HepG2 (cell line): ENCODE data around the gene C6orf136. TPM values are rescaled to one million over a fixed set of nuclear protein-coding genes. Genes with fewer than 3 reads are reported as not detected.

ENCODE experiments used
- ADNP ChIP-seq: sonication (generic); formaldehyde crosslinking; IDR thresholded peaks from 2 replicates; pipeline ENCODE4 v1.4.0; 2020; ENCODE audit warnings: missing genetic modification reagents
- CEBPB ChIP-seq: IDR thresholded peaks from 2 replicates; pipeline ENCODE4 v1.6.1; 2011; ENCODE audit warnings: low read depth, low read length, improper control_type of control experiment, borderline replicate concordance
- DZIP1 ChIP-seq: sonication (generic); formaldehyde crosslinking; IDR thresholded peaks from 2 replicates; pipeline ENCODE4 v1.5.0; 2020; ENCODE audit warnings: mild to moderate bottlenecking, missing genetic modification reagents
- FOXO4 ChIP-seq: sonication (generic); formaldehyde crosslinking; conservative IDR thresholded peaks from 2 replicates; pipeline ENCODE4 v1.8.1; 2023; ENCODE audit warnings: missing genetic modification reagents
- GLI4 ChIP-seq: sonication (generic); formaldehyde crosslinking; IDR thresholded peaks from 2 replicates; pipeline ENCODE4 v1.5.1; 2020; ENCODE audit warnings: missing genetic modification reagents, mild to moderate bottlenecking, moderate library complexity, borderline replicate concordance
- MXI1 ChIP-seq: IDR thresholded peaks from 3 replicates; pipeline ENCODE4 v1.6.1; 2012; ENCODE audit warnings: low read depth, low read length, inconsistent platforms, borderline replicate concordance
- PRDM4 ChIP-seq: sonication (generic); formaldehyde crosslinking; IDR thresholded peaks from 2 replicates; pipeline ENCODE4 v1.9.0; 2021; ENCODE audit warnings: missing genetic modification reagents, borderline replicate concordance
- XRCC5 ChIP-seq: fragments of 200-400 bp; formaldehyde crosslinking; optimal IDR thresholded peaks from 2 replicates; pipeline ENCODE3; 2017; ENCODE audit warnings: mild to moderate bottlenecking, low read length
- ZNF234 ChIP-seq: sonication (generic); formaldehyde crosslinking; conservative IDR thresholded peaks from 2 replicates; pipeline ENCODE4 v1.5.1; 2020; ENCODE audit warnings: mild to moderate bottlenecking, missing genetic modification reagents
- ZNF280D ChIP-seq: sonication (generic); formaldehyde crosslinking; IDR thresholded peaks from 2 replicates; pipeline ENCODE4 v1.5.1; 2020; ENCODE audit warnings: mild to moderate bottlenecking, missing genetic modification reagents
- ZNF33A ChIP-seq: sonication (generic); formaldehyde crosslinking; IDR thresholded peaks from 2 replicates; pipeline ENCODE4 v1.5.1; 2020; ENCODE audit warnings: missing genetic modification reagents, mild to moderate bottlenecking, moderate library complexity, borderline replicate concordance
- ZNF629 ChIP-seq: sonication (generic); formaldehyde crosslinking; conservative IDR thresholded peaks from 2 replicates; pipeline ENCODE4 v1.5.0; 2020; ENCODE audit warnings: missing genetic modification reagents
- ZNF816 ChIP-seq: sonication (generic); formaldehyde crosslinking; IDR thresholded peaks from 2 replicates; pipeline ENCODE4 v1.8.0; 2022; ENCODE audit warnings: missing genetic modification reagents, mild to moderate bottlenecking, borderline replicate concordance
- polyA plus RNA-seq, 8 experiments: library from polyadenylated mRNA; depleted of rRNA in 3 of 8; stranded (reverse) in 7 of 8; unstranded in 1 of 8; fragments of >200 nt; fragmentation: Illumina TruSeq in 4 of 8; extraction: Trizol in 4 of 8; gene quantifications; 2 replicates each; pipeline versions ENCODE4 v1.2.1 to v1.2.3, GENCODE V29; 2011 to 2016; ENCODE audit warnings: low read depth in 4 of 8, missing spikeins in 1 of 8, mixed read lengths in 1 of 8; ENCODE audit not compliant: insufficient read depth in 1 of 8
- total RNA-seq, 5 experiments: library from RNA; depleted of rRNA; stranded (reverse); fragments of >200 nt; fragmentation: Illumina TruSeq; extraction: Trizol; gene quantifications; 2 replicates each; pipeline ENCODE4 v1.2.3, GENCODE V29; 2016; ENCODE audit warnings: low read depth in 1 of 5
- TF ChIP-seq, protein P1 (sequence below): IDR thresholded peaks from 2 replicates; pipeline ENCODE4 v1.6.1; 2016; ENCODE audit warnings: low read depth
- TF ChIP-seq, protein P2 (sequence below): sonication (generic); formaldehyde crosslinking; IDR thresholded peaks from 2 replicates; pipeline ENCODE4 v1.4.0; 2020; ENCODE audit warnings: mild to moderate bottlenecking, missing genetic modification reagents

Gene C6orf136
- total and polyA plus RNA-seq, 2 of the 13 experiments (the other 11 are each of a cell fraction or from before 2014, with no cell fraction given) = 12.0 to 26.2 TPM

GRCh38 chr6:30672445-30673253 lies 25.7 kb downstream of the C6orf136 start, which contains the start of gene DHX16 (continued):
- peak; percentile 86; the same call in 1 of the 2 replicates for TF ChIP-seq ZNF280D (CRISPR knock-in tag)
- no peak for TF ChIP-seq PRDM4 (CRISPR knock-in tag)
- no peak for TF ChIP-seq CEBPB
- no peak for TF ChIP-seq FOXO4 (CRISPR knock-in tag)
- TF ChIP-seq XRCC5 = peak; percentile 94
- TF ChIP-seq GLI4 = peak; percentile 87; the same call in 1 of the 2 replicates
- peak; percentile 96; the same call in 1 of the 2 replicates for TF ChIP-seq DZIP1 (CRISPR knock-in tag)
- TF ChIP-seq ZNF234 (CRISPR knock-in tag) = no peak
- peak; percentile 98 for TF ChIP-seq ZNF33A (CRISPR knock-in tag)
- TF ChIP-seq, protein P1, sequence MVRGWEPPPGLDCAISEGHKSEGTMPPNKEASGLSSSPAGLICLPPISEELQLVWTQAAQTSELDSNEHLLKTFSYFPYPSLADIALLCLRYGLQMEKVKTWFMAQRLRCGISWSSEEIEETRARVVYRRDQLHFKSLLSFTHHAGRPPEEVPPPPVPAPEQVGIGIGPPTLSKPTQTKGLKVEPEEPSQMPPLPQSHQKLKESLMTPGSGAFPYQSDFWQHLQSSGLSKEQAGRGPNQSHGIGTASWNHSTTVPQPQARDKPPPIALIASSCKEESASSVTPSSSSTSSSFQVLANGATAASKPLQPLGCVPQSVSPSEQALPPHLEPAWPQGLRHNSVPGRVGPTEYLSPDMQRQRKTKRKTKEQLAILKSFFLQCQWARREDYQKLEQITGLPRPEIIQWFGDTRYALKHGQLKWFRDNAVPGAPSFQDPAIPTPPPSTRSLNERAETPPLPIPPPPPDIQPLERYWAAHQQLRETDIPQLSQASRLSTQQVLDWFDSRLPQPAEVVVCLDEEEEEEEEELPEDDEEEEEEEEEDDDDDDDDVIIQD (CRISPR knock-in tag) = peak; percentile 50; the same call in 1 of the 2 replicates
- TF ChIP-seq, protein P2, sequence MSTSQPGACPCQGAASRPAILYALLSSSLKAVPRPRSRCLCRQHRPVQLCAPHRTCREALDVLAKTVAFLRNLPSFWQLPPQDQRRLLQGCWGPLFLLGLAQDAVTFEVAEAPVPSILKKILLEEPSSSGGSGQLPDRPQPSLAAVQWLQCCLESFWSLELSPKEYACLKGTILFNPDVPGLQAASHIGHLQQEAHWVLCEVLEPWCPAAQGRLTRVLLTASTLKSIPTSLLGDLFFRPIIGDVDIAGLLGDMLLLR (CRISPR knock-in tag) = no peak
- TF ChIP-seq MXI1 = peak; percentile 92; the same call in 2 of the 3 replicates
- TF ChIP-seq ADNP = peak; percentile 70
- peak; percentile 73; the same call in 1 of the 2 replicates for TF ChIP-seq ZNF816 (CRISPR knock-in tag)
- TF ChIP-seq ZNF629 = no peak; the same call in 1 of the 2 replicates
